K562 (cell line): ENCODE data around the gene KNCN.

Experiments used
- CTCF ChIP-seq, 3 experiments: IDR thresholded peaks in 2 of 3; conservative IDR thresholded peaks in 1 of 3; 2 replicates each; pipeline ENCODE4 v1.5.1; 2011 to 2012; ENCODE audit warnings: low read length in 3 of 3, mild to moderate bottlenecking in 3 of 3, control low read depth in 2 of 3, improper control_type of control experiment in 1 of 3, inconsistent platforms in 1 of 3, low read depth in 1 of 3, mixed read lengths in 1 of 3, moderate library complexity in 1 of 3; ENCODE audit not compliant: insufficient read depth in 2 of 3
- TF ChIP-seq, protein P1 (sequence below): fragments of 450-650 bp; IDR thresholded peaks from 2 replicates; pipeline ENCODE4 v1.6.1; 2016

DNA sequence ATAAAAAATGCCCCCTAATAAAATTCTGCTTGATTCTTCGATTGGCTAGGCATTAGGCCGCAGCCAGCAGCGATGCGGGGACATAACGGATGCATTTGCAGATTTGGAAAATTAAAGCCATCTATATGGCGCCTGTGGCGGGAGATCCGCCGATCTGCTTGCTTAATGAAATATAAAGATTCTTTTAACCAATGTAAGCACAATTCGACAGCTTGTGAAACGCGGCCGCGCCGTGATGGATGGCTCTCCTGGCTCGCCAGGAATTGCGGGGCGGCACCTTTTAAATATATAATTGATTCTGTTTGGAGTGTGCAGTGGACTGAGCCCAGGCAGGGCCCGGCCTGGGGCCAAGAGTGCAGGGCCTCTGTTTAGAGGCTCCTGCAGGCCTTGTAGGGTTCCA is 53.8 kb downstream of the KNCN start:
- TF ChIP-seq, protein P1, sequence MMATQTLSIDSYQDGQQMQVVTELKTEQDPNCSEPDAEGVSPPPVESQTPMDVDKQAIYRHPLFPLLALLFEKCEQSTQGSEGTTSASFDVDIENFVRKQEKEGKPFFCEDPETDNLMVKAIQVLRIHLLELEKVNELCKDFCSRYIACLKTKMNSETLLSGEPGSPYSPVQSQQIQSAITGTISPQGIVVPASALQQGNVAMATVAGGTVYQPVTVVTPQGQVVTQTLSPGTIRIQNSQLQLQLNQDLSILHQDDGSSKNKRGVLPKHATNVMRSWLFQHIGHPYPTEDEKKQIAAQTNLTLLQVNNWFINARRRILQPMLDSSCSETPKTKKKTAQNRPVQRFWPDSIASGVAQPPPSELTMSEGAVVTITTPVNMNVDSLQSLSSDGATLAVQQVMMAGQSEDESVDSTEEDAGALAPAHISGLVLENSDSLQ: no peak
- no peak for TF ChIP-seq CTCF (IDR thresholded peaks at IDR 0.05 in 2 of 3, conservative IDR thresholded peaks at IDR 0.05 in 1 of 3; ENCODE audit: insufficient read depth in 2 of 3, low read depth in 1 of 3, low read length in 3 of 3)
